Ovary (tissue), 9 donors: ENCODE results near the gene EML2. TPM values are rescaled to one million over a fixed set of nuclear protein-coding genes. Genes with fewer than 3 reads are reported as not detected.

Source experiments
- DNase-seq, 5 donors: peaks; one replicate each; pipeline ENCODE4 v3.0.0-alpha.2; 2019 to 2020
- H3K27ac ChIP-seq, 2 donors: fragments of 200-600 bp; one replicate each; pipeline versions ENCODE4 v1.5.1 to v1.8.0; 2019 to 2022
- H3K27me3 ChIP-seq: fragments of 200-600 bp; one replicate; pipeline ENCODE4 v1.8.0; 2022
- H3K36me3 ChIP-seq: fragments of 200-600 bp; sonication (generic); one replicate; pipeline ENCODE4 v1.5.1; 2019
- H3K4me1 ChIP-seq: one replicate; pipeline ENCODE4 v1.8.1; 2013; ENCODE audit warnings: mild to moderate bottlenecking, moderate library complexity; ENCODE audit not compliant: insufficient read depth
- H3K4me3 ChIP-seq: fragments of 200-600 bp; sonication (generic); one replicate; pipeline ENCODE4 v1.5.1; 2017
- H3K9me3 ChIP-seq, 2 donors: fragments of 200-600 bp in 1 of 2; sonication (generic) in 1 of 2; one replicate each; pipeline versions ENCODE4 v1.5.1 to v1.8.1; 2013 to 2019; ENCODE audit warnings: mild to moderate bottlenecking in 1 of 2, moderate library complexity in 1 of 2
- CTCF ChIP-seq, 3 donors: fragments of 450-650 bp in 2 of 3; fragments of 200-600 bp in 1 of 3; IDR thresholded peaks; one replicate each; pipeline versions ENCODE4 v1.5.1 to v1.8.0; 2016 to 2022; ENCODE audit warnings: antibody characterized with exemption in 3 of 3, mild to moderate bottlenecking in 1 of 3
- EP300 ChIP-seq: sonication (generic); formaldehyde crosslinking; IDR thresholded peaks from one replicate; pipeline ENCODE4 v1.6.1; 2017; ENCODE audit warnings: antibody characterized with exemption
- POLR2A ChIP-seq: fragments of 450-650 bp; IDR thresholded peaks from one replicate; pipeline ENCODE4 v1.6.1; 2017; ENCODE audit warnings: antibody characterized with exemption, mild to moderate bottlenecking, moderate library complexity
- WGBS, 3 donors: extraction: QIAGEN DNeasy Blood & Tissue Kit in 1 of 3; methylation state at CpG; one replicate each; pipeline versions ENCODE4 v1.1.5 to v1.1.7; 2013 to 2017; 5-methylcytosine and 5-hydroxymethylcytosine counted together
- intact Hi-C, 4 donors: fragments of 100-400 bp; cut with DNase I; formaldehyde crosslinking; loops; one replicate each; pipeline versions ENCODE4 v1.11.0 to v1.15.1; 2022 to 2023
- polyA plus RNA-seq, 2 donors: library from polyadenylated mRNA; stranded (reverse); fragments of 200-250 nt in 1 of 2; fragments of 350-450 nt in 1 of 2; fragmentation: Illumina TruSeq in 1 of 2; extraction: RNeasy Lipid Tissue Mini Kit (QIAGEN cat#74804) in 1 of 2; gene quantifications; one replicate each; pipeline ENCODE4 v1.2.3, GENCODE V29; 2013 to 2014
- total RNA-seq, 7 donors: library from RNA; depleted of rRNA in 2 of 7; stranded (reverse); fragments of >200 nt in 2 of 7; fragmentation: NEBNext Ultra II Directional in 3 of 7; extraction: Animal tissue kit (Norgen Biotek cat#: 25700) in 3 of 7; gene quantifications; one replicate each; pipeline versions ENCODE4 v1.1.0 to v1.2.4, GENCODE V29; 2016 to 2023
- donor health status: DM: no; HTN: no; CAD: no; lungs with moderate emphysema.
- donor health status: DM: no; HTN: no; CAD: no.
- donor health status: Bipolar disorder and iron deficiency.
- donor health status: DM: yes; HTN: yes; CAD: no.
- donor health status: DM: no; HTN: no; CAD: no.
- donor health status: DM: yes; HTN: yes; CAD: no.

EML2 gene
- total and polyA plus RNA-seq, 9 donors: 9.9 to 25.0 (median 14.4) TPM

DNA sequence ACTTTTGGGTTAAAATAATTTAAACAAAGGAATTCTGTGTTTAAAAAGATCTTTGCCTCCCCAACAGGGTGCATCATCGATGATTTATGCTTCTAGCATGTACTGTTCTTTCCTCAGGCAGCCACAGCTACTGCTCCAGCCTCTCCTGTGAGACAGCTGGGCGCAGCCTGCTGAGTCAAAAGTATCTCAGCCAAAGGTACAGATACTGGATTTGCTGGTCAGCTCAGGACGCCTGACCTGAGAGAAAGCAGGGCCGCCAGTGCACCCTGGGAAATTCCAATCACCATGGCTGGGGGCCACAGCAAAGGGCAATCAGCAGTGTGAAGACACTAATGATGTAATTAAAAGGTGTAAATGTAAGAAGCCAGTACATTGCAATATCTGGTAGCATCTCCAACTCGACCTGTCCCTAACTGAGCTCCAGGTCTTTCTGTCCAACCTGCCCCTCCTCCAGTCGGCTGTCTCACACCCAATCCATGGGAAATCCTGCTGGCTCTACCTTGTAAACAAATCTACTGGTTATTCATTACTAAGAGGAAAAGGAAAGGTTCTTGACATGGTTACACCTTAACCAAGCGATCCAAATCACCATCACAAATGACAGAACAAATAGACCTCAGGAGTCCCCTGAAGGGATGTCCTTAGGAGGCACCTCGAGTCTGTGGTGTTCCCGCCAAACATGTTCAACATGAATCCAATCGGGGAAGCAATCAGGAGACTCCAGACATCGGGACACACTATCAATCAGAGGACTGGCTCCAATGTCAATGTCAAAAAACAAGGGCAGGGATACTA, 61.9 kb downstream of the EML2 start:
- Histone ChIP-seq H3K4me3 (no peak overlapping the region), H3K9me3 (no peaks in the 10 kb centered on the region), H3K4me1 (peaks cover 5% of the 10 kb centered on the region), H3K27me3 (no peaks in the 10 kb centered on the region), H3K36me3 (no peaks in the 10 kb centered on the region), H3K27ac (peak overlapping the region in 1 of 2 donors; percentile 4)
- intact Hi-C loops: loop anchor here in 1 of 4 donors (10.0 kb wide), 1 partner anchor 53 kb away; no protein-coding TSS in a partner anchor
- 21 to 33% (median 23%) methylated on average over 11 of the region's 11 CpGs for WGBS, 3 donors
- peak in 4 of 5 donors; percentile 40 to 80 (median 74) for DNase-seq
- TF ChIP-seq CTCF (IDR thresholded peaks at IDR 0.05): no peak
- no peak for TF ChIP-seq POLR2A
- no peak for TF ChIP-seq EP300

DNA sequence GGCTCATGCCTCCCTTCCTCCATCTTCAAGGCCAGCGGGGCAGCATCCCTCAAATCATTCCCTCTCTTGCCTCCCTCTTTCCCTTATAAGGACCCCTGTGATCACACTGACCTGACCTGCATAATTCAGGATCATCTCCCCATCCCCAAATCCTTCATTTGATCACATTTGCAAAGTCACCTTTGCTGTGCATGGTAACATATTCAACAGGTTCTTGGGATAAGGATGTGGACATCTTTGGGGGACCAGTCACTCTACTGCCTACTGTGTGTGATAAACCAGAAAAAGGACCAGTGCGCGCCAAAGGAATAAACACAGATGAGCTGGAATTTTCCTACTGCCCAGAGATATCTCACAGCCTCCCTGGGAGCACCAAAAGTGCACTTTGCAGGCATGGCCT, 62.5 kb downstream of the EML2 start:
- Histone ChIP-seq H3K4me3 (no peak overlapping the region), H3K27me3 (no peaks in the 10 kb centered on the region), H3K9me3 (no peaks in the 10 kb centered on the region), H3K36me3 (no peaks in the 10 kb centered on the region), H3K27ac (no peak overlapping the region), H3K4me1 (peaks cover 5% of the 10 kb centered on the region)
- DNase-seq: no peak
- TF ChIP-seq POLR2A: no peak
- 5 to 38% (median 17%) methylated on average over 3 of the region's 3 CpGs for WGBS, 3 donors
- intact Hi-C loops: loop anchor here in 1 of 4 donors (10.0 kb wide), 1 partner anchor 52 kb away; no protein-coding TSS in a partner anchor

- WGBS, 3 donors: 83 to 91% (median 83%) methylated on average over 5 of the region's 5 CpGs
- intact Hi-C loops: loop anchor here in 1 of 4 donors (10.0 kb wide), 1 partner anchor 50 kb away; no protein-coding TSS in a partner anchor
- TF ChIP-seq CTCF (IDR thresholded peaks at IDR 0.05) (no peak), POLR2A (no peak)
These were observed 64.0 kb downstream of the EML2 start for GRCh38 chr19:45575216-45575615.

DNA sequence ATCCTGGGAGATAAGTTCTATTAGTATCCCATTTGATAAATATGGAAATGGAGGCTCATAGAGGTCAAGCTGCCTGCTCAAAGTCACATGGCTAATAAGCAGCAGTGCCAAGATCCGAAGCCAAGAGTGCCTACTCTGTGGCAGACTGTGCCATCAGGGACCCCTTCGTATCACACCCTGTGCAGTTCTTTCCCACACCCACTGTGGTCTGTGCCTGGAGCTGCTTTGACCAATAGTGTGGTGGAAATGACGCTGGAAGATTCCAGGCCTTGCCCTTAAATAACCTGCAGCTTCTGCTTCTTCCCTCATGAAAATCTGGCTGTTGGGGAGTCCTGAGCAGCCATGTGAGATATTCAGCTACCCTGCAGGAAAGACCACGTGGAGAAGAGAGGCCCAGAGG, 64.7 kb downstream of the EML2 start:
- Histone ChIP-seq H3K27me3 (no peaks in the 10 kb centered on the region), H3K4me1 (peaks cover 5% of the 10 kb centered on the region), H3K9me3 (no peaks in the 10 kb centered on the region), H3K27ac (no peak overlapping the region), H3K36me3 (no peaks in the 10 kb centered on the region), H3K4me3 (no peak overlapping the region)
- TF ChIP-seq POLR2A (no peak), EP300 (no peak), CTCF (IDR thresholded peaks at IDR 0.05) (no peak)
- WGBS, 3 donors: 37 to 68% (median 51%) methylated on average over 4 of the region's 4 CpGs
- intact Hi-C loops: loop anchor here in 1 of 4 donors (10.0 kb wide), 1 partner anchor 50 kb away; no protein-coding TSS in a partner anchor
- no peak for DNase-seq

More at GRCh38 chr19:45575216-45575615, 64.0 kb downstream of the EML2 start:
- no peak overlapping the region for H3K4me3 ChIP-seq
- H3K27ac ChIP-seq: no peak overlapping the region
- H3K4me1 ChIP-seq: peaks cover 5% of the 10 kb centered on the region
- H3K9me3 ChIP-seq: no peaks in the 10 kb centered on the region
- no peaks in the 10 kb centered on the region for H3K27me3 ChIP-seq
- H3K36me3 ChIP-seq: no peaks in the 10 kb centered on the region
- DNase-seq: no peak
